Activated CD8-positive, alpha-beta memory T cell treated with anti-CD3 and anti-CD28 coated beads, Interleukin-2, amount 10 ng/mL, durations not matched to agents 7 days and 5 days (primary cell): ENCODE data around the gene CFAP100. TPM values are rescaled to one million over a fixed set of nuclear protein-coding genes. Genes with fewer than 3 reads are reported as not detected.

Experiments
- ATAC-seq: fragments of 150-1000 bp; cut with Tn5 transposase; one replicate; pipeline ENCODE4 v1.10.0; 2021; ENCODE audit warnings: moderate library complexity
- CTCF ChIA-PET: fragments of 350-600 bp; sonication (Branson Sonifier 250); formaldehyde crosslinking; loops from one replicate; lab custom pipeline; 2021; ENCODE audit warnings: antibody characterized with exemption; lab: Charles Lee
- DNase-seq: peaks from one replicate; pipeline ENCODE4 v3.0.0-alpha.2; 2020
- H3K27ac Mint-ChIP-seq: one replicate; pipeline ENCODE4 v1.8.0; 2021; ENCODE audit warnings: mild to moderate bottlenecking, mixed read lengths
- H3K27me3 Mint-ChIP-seq: one replicate; pipeline ENCODE4 v1.8.0; 2021; ENCODE audit warnings: mixed read lengths
- H3K36me3 Mint-ChIP-seq: one replicate; pipeline ENCODE4 v1.8.0; 2021; ENCODE audit warnings: mild to moderate bottlenecking, mixed read lengths
- H3K4me1 Mint-ChIP-seq: one replicate; pipeline ENCODE4 v1.8.0; 2021; ENCODE audit warnings: mixed read lengths
- H3K4me3 Mint-ChIP-seq: one replicate; pipeline ENCODE4 v1.8.0; 2021; ENCODE audit warnings: mild to moderate bottlenecking, moderate library complexity, mixed read lengths
- H3K9me3 Mint-ChIP-seq: one replicate; pipeline ENCODE4 v1.8.0; 2022; ENCODE audit warnings: low read depth, mixed read lengths
- total RNA-seq, 2 experiments: library from RNA; stranded (reverse); gene quantifications; one replicate each; pipeline ENCODE4 v1.2.3, GENCODE V29; 2021

CFAP100 gene
- not detected for total RNA-seq

- Mint-ChIP-seq H3K9me3 (no peaks in the 10 kb centered on the region), H3K4me1 (peaks cover 13% of the 10 kb centered on the region), H3K27ac (no peak within 1 kb of the TSS), H3K4me3 (no peak within 1 kb of the TSS), H3K36me3 (no peaks in the 10 kb centered on the region), H3K27me3 (peaks cover 51% of the 10 kb centered on the region)
- CTCF ChIA-PET = interaction anchor here (1.0 kb wide), 1 partner anchor 260 kb away, joined by 3 read pairs; no protein-coding TSS in a partner anchor
- no peak for ATAC-seq
- DNase-seq = no peak
These were observed at the start of gene CFAP100 for GRCh38 chr3:126394179-126394976. TSS of gene CFAP100 (plus strand) at chr3:126394909. CDS start at chr3:126396001, 1,092 bp downstream.

- no peak overlapping the region for H3K27ac Mint-ChIP-seq
- no peak for ATAC-seq
- CTCF ChIA-PET = no interaction called here
- H3K27me3 Mint-ChIP-seq = no peaks in the 10 kb centered on the region
- H3K4me1 Mint-ChIP-seq = no peaks in the 10 kb centered on the region
- no peak overlapping the region for H3K4me3 Mint-ChIP-seq
- H3K36me3 Mint-ChIP-seq = no peaks in the 10 kb centered on the region
- no peaks in the 10 kb centered on the region for H3K9me3 Mint-ChIP-seq
- DNase-seq = no peak
These were observed 49.5 kb upstream of the CFAP100 start for GRCh38 chr3:126345231-126345630.

- DNase-seq (no peak), ATAC-seq (no peak)
- CTCF ChIA-PET = no interaction called here
- Mint-ChIP-seq H3K4me3 (no peak overlapping the region), H3K27ac (no peak overlapping the region), H3K4me1 (no peaks in the 10 kb centered on the region), H3K9me3 (no peaks in the 10 kb centered on the region), H3K27me3 (no peaks in the 10 kb centered on the region), H3K36me3 (no peaks in the 10 kb centered on the region)
These were observed 48.9 kb upstream of the CFAP100 start for GRCh38 chr3:126345641-126346460.

GRCh38 chr3:126346466-126346865 lies 48.2 kb upstream of the CFAP100 start:
- Mint-ChIP-seq H3K4me3 (no peak overlapping the region), H3K27ac (no peak overlapping the region), H3K4me1 (no peaks in the 10 kb centered on the region), H3K36me3 (no peaks in the 10 kb centered on the region), H3K27me3 (no peaks in the 10 kb centered on the region), H3K9me3 (no peaks in the 10 kb centered on the region)
- no peak for ATAC-seq
- CTCF ChIA-PET = no interaction called here
- DNase-seq = no peak

- DNase-seq (no peak), ATAC-seq (no peak)
- H3K4me3 Mint-ChIP-seq = no peak overlapping the region
- H3K4me1 Mint-ChIP-seq = no peaks in the 10 kb centered on the region
- CTCF ChIA-PET = no interaction called here
- H3K27ac Mint-ChIP-seq = no peak overlapping the region
- no peaks in the 10 kb centered on the region for H3K27me3 Mint-ChIP-seq
- no peaks in the 10 kb centered on the region for H3K36me3 Mint-ChIP-seq
- H3K9me3 Mint-ChIP-seq = no peaks in the 10 kb centered on the region
These were observed 47.1 kb upstream of the CFAP100 start for GRCh38 chr3:126347543-126348161.

GRCh38 chr3:126348308-126348920 lies 46.3 kb upstream of the CFAP100 start:
- CTCF ChIA-PET = no interaction called here
- no peak overlapping the region for H3K27ac Mint-ChIP-seq
- ATAC-seq = no peak
- no peak overlapping the region for H3K4me3 Mint-ChIP-seq
- no peaks in the 10 kb centered on the region for H3K9me3 Mint-ChIP-seq
- H3K4me1 Mint-ChIP-seq = no peaks in the 10 kb centered on the region
- H3K27me3 Mint-ChIP-seq = no peaks in the 10 kb centered on the region
- no peak for DNase-seq
- H3K36me3 Mint-ChIP-seq = no peaks in the 10 kb centered on the region

- ATAC-seq (no peak), DNase-seq (no peak)
- no peak overlapping the region for H3K27ac Mint-ChIP-seq
- no peaks in the 10 kb centered on the region for H3K4me1 Mint-ChIP-seq
- CTCF ChIA-PET = no interaction called here
- H3K36me3 Mint-ChIP-seq = no peaks in the 10 kb centered on the region
- no peaks in the 10 kb centered on the region for H3K27me3 Mint-ChIP-seq
- H3K4me3 Mint-ChIP-seq = no peak overlapping the region
- no peaks in the 10 kb centered on the region for H3K9me3 Mint-ChIP-seq
These were observed 45.6 kb upstream of the CFAP100 start for GRCh38 chr3:126349071-126349470.

GRCh38 chr3:126349611-126350501 lies 44.9 kb upstream of the CFAP100 start:
- DNase-seq = no peak

GRCh38 chr3:126350502-126351085 lies 44.1 kb upstream of the CFAP100 start:
- CTCF ChIA-PET = no interaction called here
- Mint-ChIP-seq H3K36me3 (no peaks in the 10 kb centered on the region), H3K4me3 (no peak overlapping the region), H3K4me1 (no peaks in the 10 kb centered on the region), H3K9me3 (no peaks in the 10 kb centered on the region), H3K27me3 (peaks cover 6% of the 10 kb centered on the region), H3K27ac (no peak overlapping the region)
- ATAC-seq (no peak), DNase-seq (no peak)

More at GRCh38 chr3:126349611-126350501, 44.9 kb upstream of the CFAP100 start:
- Mint-ChIP-seq H3K4me1 (no peaks in the 10 kb centered on the region), H3K4me3 (no peak overlapping the region), H3K36me3 (no peaks in the 10 kb centered on the region), H3K27ac (no peak overlapping the region), H3K27me3 (no peaks in the 10 kb centered on the region), H3K9me3 (no peaks in the 10 kb centered on the region)
- no peak for ATAC-seq
- CTCF ChIA-PET = no interaction called here

- ATAC-seq = no peak
- Mint-ChIP-seq H3K36me3 (no peaks in the 10 kb centered on the region), H3K4me1 (peaks cover under 1% of the 10 kb centered on the region), H3K27ac (no peak overlapping the region), H3K27me3 (peaks cover 12% of the 10 kb centered on the region), H3K4me3 (no peak overlapping the region), H3K9me3 (no peaks in the 10 kb centered on the region)
- CTCF ChIA-PET = no interaction called here
- no peak for DNase-seq
These were observed 43.5 kb upstream of the CFAP100 start for GRCh38 chr3:126351086-126351770.

GRCh38 chr3:126351771-126352475 lies 42.8 kb upstream of the CFAP100 start:
- no peak overlapping the region for H3K27ac Mint-ChIP-seq
- no peak overlapping the region for H3K4me3 Mint-ChIP-seq
- H3K27me3 Mint-ChIP-seq = peaks cover 15% of the 10 kb centered on the region
- DNase-seq (no peak), ATAC-seq (no peak)
- CTCF ChIA-PET = no interaction called here
- H3K9me3 Mint-ChIP-seq = no peaks in the 10 kb centered on the region
- peaks cover 2% of the 10 kb centered on the region for H3K4me1 Mint-ChIP-seq
- H3K36me3 Mint-ChIP-seq = no peaks in the 10 kb centered on the region
